ENCODE measurements around the gene STYK1.

DNA sequence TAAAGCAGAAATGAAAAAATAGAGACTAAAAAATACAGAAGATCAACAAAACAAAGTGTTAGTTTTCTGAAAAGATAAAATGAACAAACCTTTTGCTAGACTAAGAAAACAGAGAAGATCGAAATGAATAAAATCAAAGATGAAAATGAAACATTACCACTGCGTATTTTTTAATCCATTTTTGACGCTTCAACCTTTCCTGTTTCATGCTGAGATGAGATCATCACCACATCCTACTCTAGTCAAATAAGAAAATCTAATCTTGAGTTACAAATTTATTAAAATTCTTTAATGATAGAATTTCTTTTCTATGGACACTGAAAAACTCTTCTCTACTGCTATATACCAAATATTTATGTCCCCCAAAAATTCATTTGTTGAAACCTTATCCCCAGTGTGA lies 91.1 kb downstream of the STYK1 start:
- TF ChIP-seq YY1 (IDR thresholded peaks at IDR 0.05; ENCODE audit: insufficient read depth, insufficient read length) (no peak), ZNF274 (IDR thresholded peaks at IDR 0.05; ENCODE audit: low read depth, low read length) (no peak), SUZ12 (IDR thresholded peaks at IDR 0.05; ENCODE audit: extremely low read depth, insufficient read depth, insufficient read length) (no peak)

All from NT2/D1 (cell line).